K562 (cell line): ENCODE data around the gene DUS1L. TPM values are rescaled to one million over a fixed set of nuclear protein-coding genes. Genes with fewer than 3 reads are reported as not detected.

ENCODE experiments used
- CUX1 ChIP-seq: fragments of 200-800 bp; sonication (Bioruptor generic); IDR thresholded peaks from 2 replicates; pipeline ENCODE4 v1.6.1; 2016; ENCODE audit warnings: missing genetic modification characterization, missing compliant biosample characterization
- FOXA3 ChIP-seq, 2 experiments: fragments of 450-650 bp in 1 of 2; sonication (generic) in 1 of 2; formaldehyde crosslinking; IDR thresholded peaks in 1 of 2; conservative IDR thresholded peaks in 1 of 2; 2 replicates each; pipeline versions ENCODE4 v1.4.0 to v1.8.0; 2020 to 2022; ENCODE audit warnings: mild to moderate bottlenecking in 2 of 2, missing genetic modification reagents in 1 of 2
- ILF3 ChIP-seq: fragments of 450-650 bp; IDR thresholded peaks from 2 replicates; pipeline ENCODE4 v1.6.1; 2018; ENCODE audit warnings: antibody characterized with exemption, mild to moderate bottlenecking, moderate library complexity, borderline replicate concordance
- KDM5B ChIP-seq: fragments of 200-600 bp; sonication (generic); IDR thresholded peaks from 2 replicates; pipeline ENCODE4 v1.6.1; 2012; ENCODE audit warnings: low read depth, mild to moderate bottlenecking, moderate library complexity, low read length, control low read depth, inconsistent platforms; ENCODE audit not compliant: insufficient replicate concordance
- KLF6 ChIP-seq: fragments of 250-450 bp; sonication (Bioruptor Pico); IDR thresholded peaks from 2 replicates; pipeline ENCODE4 v1.4.0; 2020; ENCODE audit warnings: mild to moderate bottlenecking, moderate library complexity, borderline replicate concordance
- NCOA1 ChIP-seq: fragments of 450-650 bp; IDR thresholded peaks from 2 replicates; pipeline ENCODE4 v1.6.1; 2016; ENCODE audit warnings: low read depth
- POLR2A ChIP-seq: fragments of 450-650 bp; conservative IDR thresholded peaks from 2 replicates; pipeline ENCODE4 v1.6.1; 2016
- POLR3G ChIP-seq: IDR thresholded peaks from 2 replicates; pipeline ENCODE4 v1.6.1; 2011; ENCODE audit not compliant: insufficient read length, insufficient replicate concordance; ENCODE audit errors: extremely low read depth
- PTBP1 ChIP-seq: fragments of 200-400 bp; formaldehyde crosslinking; IDR thresholded peaks from 2 replicates; pipeline ENCODE4 v1.6.1; 2017; ENCODE audit warnings: low read depth, low read length
- SRF ChIP-seq, 2 experiments: fragments of 250-450, 450-650 bp in 1 of 2; sonication (Bioruptor Pico) in 1 of 2; sonication (generic) in 1 of 2; formaldehyde crosslinking; IDR thresholded peaks; 2 replicates each; pipeline versions ENCODE4 v1.5.0 to v1.5.1; 2020 to 2022; ENCODE audit warnings: mild to moderate bottlenecking in 1 of 2, missing genetic modification reagents in 1 of 2
- ZNF347 ChIP-seq: fragments of 450-650 bp; formaldehyde crosslinking; IDR thresholded peaks from 2 replicates; pipeline ENCODE4 v1.4.0; 2020; ENCODE audit warnings: low read depth, mild to moderate bottlenecking, moderate library complexity
- ZNF639 ChIP-seq, 2 experiments: fragments of 200-800 bp in 1 of 2; sonication (Bioruptor generic) in 1 of 2; sonication (generic) in 1 of 2; formaldehyde crosslinking in 1 of 2; IDR thresholded peaks in 1 of 2; conservative IDR thresholded peaks in 1 of 2; 2 replicates each; pipeline versions ENCODE4 v1.5.0 to v1.6.1; 2016 to 2020; ENCODE audit warnings: missing compliant biosample characterization in 1 of 2, missing genetic modification characterization in 1 of 2, missing genetic modification reagents in 1 of 2
- polyA plus RNA-seq, 8 experiments: library from polyadenylated mRNA; depleted of rRNA in 4 of 8; stranded (reverse) in 5 of 8; unstranded in 3 of 8; fragments of >200 nt; fragmentation: Nextera tagmentation in 2 of 8; fragmentation: Illumina TruSeq in 1 of 8; extraction: Ambion mirVana in 2 of 8; extraction: Trizol in 1 of 8; gene quantifications; 2 replicates each; pipeline versions ENCODE4 v1.2.1 to v1.2.3, GENCODE V29; 2011 to 2014; ENCODE audit warnings: inconsistent platforms in 1 of 8, missing spikeins in 1 of 8
- total RNA-seq, 7 experiments: library from RNA; depleted of rRNA in 6 of 7; stranded (reverse); fragments of >200 nt in 6 of 7; fragmentation: Illumina TruSeq in 2 of 7; extraction: Trizol in 2 of 7; gene quantifications; 2 replicates each; pipeline versions ENCODE4 v1.2.1 to v1.2.3, GENCODE V29; 2011 to 2021; ENCODE audit warnings: low replicate concordance in 1 of 7
- TF ChIP-seq, protein P1 (sequence below): fragments of 450-650 bp; conservative IDR thresholded peaks from 2 replicates; pipeline ENCODE4 v1.6.1; 2016; ENCODE audit warnings: missing genetic modification characterization, low read depth, mild to moderate bottlenecking, missing compliant biosample characterization, moderate library complexity
- TF ChIP-seq, protein P2 (sequence below), 2 experiments: fragments of 450-650 bp in 1 of 2; IDR thresholded peaks; 2 replicates each; pipeline ENCODE4 v1.6.1; 2011 to 2017; ENCODE audit warnings: low read depth in 2 of 2, antibody characterized with exemption in 1 of 2, borderline replicate concordance in 1 of 2, low read length in 1 of 2, mild to moderate bottlenecking in 1 of 2, mixed read lengths in 1 of 2; ENCODE audit not compliant: control insufficient read depth in 1 of 2

DUS1L gene
- total and polyA plus RNA-seq, 9 of the 15 experiments (the other 6 are each of a cell fraction or from before 2014, with no cell fraction given), result 7.8 to 210 (median 83.9) TPM

GRCh38 chr17:82098939-82099763 is 33.5 kb upstream of the DUS1L start (continued):
- TF ChIP-seq ILF3, result no peak
- TF ChIP-seq PTBP1, result no peak
- peak; percentile 17 for TF ChIP-seq KDM5B
- no peak for TF ChIP-seq SRF (CRISPR knock-in tag; IDR thresholded peaks at IDR 0.05)
- TF ChIP-seq KLF6 (CRISPR knock-in tag), result peak; percentile 60; the same call in 1 of the 2 replicates
- TF ChIP-seq, protein P1, sequence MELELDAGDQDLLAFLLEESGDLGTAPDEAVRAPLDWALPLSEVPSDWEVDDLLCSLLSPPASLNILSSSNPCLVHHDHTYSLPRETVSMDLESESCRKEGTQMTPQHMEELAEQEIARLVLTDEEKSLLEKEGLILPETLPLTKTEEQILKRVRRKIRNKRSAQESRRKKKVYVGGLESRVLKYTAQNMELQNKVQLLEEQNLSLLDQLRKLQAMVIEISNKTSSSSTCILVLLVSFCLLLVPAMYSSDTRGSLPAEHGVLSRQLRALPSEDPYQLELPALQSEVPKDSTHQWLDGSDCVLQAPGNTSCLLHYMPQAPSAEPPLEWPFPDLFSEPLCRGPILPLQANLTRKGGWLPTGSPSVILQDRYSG (tag), result peak; percentile 78
- peak in 1 of 2 experiments; percentile 14; a peak in 1 of 4 replicates for TF ChIP-seq FOXA3 (CRISPR knock-in tag; conservative IDR thresholded peaks at IDR 0.05 in 1 of 2, IDR thresholded peaks at IDR 0.05 in 1 of 2)
- no peak for TF ChIP-seq POLR3G
- TF ChIP-seq, protein P2, sequence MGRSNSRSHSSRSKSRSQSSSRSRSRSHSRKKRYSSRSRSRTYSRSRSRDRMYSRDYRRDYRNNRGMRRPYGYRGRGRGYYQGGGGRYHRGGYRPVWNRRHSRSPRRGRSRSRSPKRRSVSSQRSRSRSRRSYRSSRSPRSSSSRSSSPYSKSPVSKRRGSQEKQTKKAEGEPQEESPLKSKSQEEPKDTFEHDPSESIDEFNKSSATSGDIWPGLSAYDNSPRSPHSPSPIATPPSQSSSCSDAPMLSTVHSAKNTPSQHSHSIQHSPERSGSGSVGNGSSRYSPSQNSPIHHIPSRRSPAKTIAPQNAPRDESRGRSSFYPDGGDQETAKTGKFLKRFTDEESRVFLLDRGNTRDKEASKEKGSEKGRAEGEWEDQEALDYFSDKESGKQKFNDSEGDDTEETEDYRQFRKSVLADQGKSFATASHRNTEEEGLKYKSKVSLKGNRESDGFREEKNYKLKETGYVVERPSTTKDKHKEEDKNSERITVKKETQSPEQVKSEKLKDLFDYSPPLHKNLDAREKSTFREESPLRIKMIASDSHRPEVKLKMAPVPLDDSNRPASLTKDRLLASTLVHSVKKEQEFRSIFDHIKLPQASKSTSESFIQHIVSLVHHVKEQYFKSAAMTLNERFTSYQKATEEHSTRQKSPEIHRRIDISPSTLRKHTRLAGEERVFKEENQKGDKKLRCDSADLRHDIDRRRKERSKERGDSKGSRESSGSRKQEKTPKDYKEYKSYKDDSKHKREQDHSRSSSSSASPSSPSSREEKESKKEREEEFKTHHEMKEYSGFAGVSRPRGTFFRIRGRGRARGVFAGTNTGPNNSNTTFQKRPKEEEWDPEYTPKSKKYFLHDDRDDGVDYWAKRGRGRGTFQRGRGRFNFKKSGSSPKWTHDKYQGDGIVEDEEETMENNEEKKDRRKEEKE (IDR thresholded peaks at IDR 0.05; ENCODE audit: borderline replicate concordance in 1 of 2, control insufficient read depth in 1 of 2, low read depth in 2 of 2, low read length in 1 of 2), result no peak
- 0 out of 4 replicates have a peak, but pooled peaks of 1 of the 2 experiments have one; percentile 10 for TF ChIP-seq ZNF639 (CRISPR knock-in tag; conservative IDR thresholded peaks at IDR 0.05 in 1 of 2, IDR thresholded peaks at IDR 0.05 in 1 of 2)
- TF ChIP-seq POLR2A, result peak; percentile 50
- peak; percentile 17; the same call in 1 of the 2 replicates for TF ChIP-seq NCOA1
- no peak for TF ChIP-seq ZNF347 (CRISPR knock-in tag)
- no peak for TF ChIP-seq CUX1 (CRISPR knock-in tag)
